Measurements from ENCODE around the gene MAP3K5.

MAP3K5 gene

DNA sequence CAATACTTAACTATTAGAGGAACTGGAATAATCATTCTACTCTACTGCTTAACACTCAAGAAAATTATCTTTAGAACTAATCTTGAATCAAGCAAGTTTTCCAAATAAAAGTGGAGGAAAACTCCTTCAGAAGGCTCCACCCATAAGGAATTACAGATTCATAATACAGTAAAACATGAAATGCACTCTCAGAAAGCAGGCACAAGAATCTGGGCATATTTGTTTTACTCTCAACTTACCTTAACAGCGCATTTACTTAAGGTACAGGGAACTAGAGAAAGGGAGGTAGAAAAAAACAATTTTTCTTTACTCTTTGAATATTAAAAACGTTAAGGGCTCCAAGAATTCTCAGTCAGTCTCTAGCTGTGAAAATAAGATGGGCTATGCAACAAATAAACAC lies 140.3 kb downstream of the MAP3K5 start:
- H3K4me3 ChIP-seq (ENCODE audit: low read depth, low read length) = no peak overlapping the region
- TF ChIP-seq, protein P1, sequence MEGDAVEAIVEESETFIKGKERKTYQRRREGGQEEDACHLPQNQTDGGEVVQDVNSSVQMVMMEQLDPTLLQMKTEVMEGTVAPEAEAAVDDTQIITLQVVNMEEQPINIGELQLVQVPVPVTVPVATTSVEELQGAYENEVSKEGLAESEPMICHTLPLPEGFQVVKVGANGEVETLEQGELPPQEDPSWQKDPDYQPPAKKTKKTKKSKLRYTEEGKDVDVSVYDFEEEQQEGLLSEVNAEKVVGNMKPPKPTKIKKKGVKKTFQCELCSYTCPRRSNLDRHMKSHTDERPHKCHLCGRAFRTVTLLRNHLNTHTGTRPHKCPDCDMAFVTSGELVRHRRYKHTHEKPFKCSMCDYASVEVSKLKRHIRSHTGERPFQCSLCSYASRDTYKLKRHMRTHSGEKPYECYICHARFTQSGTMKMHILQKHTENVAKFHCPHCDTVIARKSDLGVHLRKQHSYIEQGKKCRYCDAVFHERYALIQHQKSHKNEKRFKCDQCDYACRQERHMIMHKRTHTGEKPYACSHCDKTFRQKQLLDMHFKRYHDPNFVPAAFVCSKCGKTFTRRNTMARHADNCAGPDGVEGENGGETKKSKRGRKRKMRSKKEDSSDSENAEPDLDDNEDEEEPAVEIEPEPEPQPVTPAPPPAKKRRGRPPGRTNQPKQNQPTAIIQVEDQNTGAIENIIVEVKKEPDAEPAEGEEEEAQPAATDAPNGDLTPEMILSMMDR (IDR thresholded peaks at IDR 0.05; ENCODE audit: borderline replicate concordance, insufficient read depth, low read depth, low read length) = no peak

DNA sequence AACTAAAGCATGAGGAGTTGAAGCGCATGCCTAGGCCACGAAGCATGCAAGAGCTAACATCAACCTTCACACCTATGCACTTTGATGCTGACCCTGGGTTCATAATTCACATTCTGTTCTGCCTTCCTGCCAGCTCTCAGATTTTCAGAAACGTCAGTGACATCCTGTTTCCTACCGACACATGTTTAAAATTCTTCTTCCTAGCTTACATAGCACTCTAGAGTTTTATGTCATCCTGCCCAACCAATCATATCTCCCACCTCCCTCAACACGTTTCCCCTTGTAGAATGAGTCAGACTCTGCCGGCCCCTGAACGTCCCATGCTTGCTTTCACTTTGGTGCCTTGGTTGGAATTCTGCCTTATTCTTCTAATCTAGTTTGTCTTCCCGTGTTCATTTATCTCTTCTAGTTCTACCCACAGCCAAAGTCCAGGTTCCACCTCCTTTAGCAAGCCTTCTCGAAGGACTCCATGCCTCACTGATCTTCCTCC lies 144.9 kb downstream of the MAP3K5 start:
- TF ChIP-seq, protein P1 (IDR thresholded peaks at IDR 0.05; ENCODE audit: borderline replicate concordance, insufficient read depth, low read depth, low read length) = no peak
- no peak overlapping the region for H3K4me3 ChIP-seq (ENCODE audit: low read depth, low read length)

DNA sequence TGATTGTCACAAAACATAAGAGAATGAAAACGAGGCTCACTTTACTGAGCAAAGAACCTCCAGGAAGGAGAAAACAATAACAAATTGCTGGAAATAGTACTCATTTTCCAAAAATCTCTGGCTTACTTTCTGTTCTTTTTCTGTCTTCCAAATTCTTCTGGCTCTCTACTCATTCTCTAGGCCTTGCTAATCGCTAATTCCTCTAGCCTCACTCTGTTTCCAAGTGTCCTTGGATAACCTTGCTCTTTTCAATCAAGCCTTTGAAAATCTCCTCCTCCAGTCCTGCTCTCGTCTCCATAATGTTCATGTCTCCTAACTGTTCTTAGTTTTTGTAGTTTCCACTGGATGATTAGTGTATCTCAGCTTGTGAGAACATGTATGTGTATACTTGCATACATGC lies 145.9 kb downstream of the MAP3K5 start:
- TF ChIP-seq, protein P1 (IDR thresholded peaks at IDR 0.05; ENCODE audit: borderline replicate concordance, insufficient read depth, low read depth, low read length) = no peak
- no peak overlapping the region for H3K4me3 ChIP-seq (ENCODE audit: low read depth, low read length)

DNA sequence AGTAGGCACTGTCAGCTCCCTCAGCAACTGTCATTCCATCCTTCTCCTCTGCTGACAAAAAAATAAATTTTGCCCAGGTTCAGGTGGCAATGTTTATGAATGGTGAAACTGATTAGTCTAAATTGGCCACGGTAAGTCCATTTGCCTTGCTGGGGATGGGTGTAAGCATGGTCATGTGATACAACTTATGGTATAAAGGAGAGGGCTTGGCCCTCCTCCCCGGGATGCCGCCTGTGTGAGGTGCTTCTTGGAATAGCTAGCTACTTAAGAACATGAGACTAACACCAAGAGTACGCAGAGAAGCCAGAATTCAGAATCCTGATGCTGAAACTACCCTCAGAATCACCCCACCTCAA lies 147.7 kb downstream of the MAP3K5 start:
- H3K4me3 ChIP-seq (ENCODE audit: low read depth, low read length) = no peak overlapping the region
- TF ChIP-seq, protein P1 (IDR thresholded peaks at IDR 0.05; ENCODE audit: borderline replicate concordance, insufficient read depth, low read depth, low read length) = no peak

DNA sequence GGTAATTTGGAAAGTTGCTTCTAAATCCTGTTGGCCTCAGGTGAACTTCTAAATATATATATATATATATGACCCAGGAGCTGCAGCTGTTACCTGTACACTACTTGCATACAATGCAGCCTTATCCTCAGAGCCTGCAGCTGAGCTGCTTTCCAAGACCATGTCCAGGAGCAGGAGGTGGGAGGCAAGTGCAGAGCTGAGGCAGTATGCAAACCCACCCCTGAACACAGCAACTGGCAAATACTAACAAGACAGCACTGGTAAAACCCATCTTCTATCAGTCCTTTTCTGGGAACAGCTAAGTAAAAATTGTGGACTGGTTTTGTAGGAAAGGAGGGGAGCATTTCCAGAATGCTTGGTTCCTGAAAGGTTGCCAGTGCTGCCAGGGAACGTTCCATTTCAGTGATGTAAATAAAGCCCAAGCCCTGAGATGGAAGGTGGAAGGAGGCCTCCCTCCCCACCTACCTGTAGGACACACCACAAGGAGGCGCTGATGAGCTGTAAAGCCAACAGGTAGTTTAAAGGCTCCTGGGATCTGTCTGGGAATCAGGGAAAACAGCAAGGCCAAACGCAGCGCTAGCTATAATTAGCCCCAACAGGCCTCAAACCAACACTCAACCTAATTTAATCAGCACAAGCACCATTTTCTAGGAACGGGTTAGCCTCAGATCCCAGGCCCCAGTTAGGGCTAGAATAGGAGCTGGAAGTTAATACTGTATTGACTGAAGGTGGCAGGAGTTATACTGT lies 148.3 kb downstream of the MAP3K5 start:
- TF ChIP-seq, protein P1 (IDR thresholded peaks at IDR 0.05; ENCODE audit: borderline replicate concordance, insufficient read depth, low read depth, low read length) = peak; percentile 74
- no peak overlapping the region for H3K4me3 ChIP-seq (ENCODE audit: low read depth, low read length)

DNA sequence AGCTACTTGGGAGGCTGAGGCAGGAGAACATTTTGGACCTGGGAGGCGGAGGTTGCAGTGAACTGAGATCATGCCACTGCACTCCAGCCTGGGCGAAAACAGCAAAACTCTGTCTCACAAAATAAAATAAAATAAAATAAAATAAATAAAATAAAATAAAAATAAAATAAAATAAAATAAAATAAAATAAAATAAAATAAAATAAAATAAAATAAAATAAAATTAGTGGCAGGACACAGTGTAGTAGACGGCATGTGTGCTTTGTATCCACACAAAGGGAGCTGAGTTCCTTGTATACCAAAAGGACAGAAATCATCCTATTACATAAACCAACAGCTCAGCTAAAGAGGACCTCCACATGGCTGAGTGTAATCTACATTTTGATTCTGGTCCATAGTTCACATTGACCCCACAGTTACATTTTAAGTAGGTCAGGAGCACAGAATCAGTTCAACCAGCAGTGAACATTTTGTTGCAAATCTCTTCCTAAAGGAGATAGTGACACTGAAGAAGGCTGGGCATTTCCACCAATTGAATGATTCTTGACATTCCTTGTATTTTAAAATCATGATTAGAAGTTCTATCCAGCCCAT lies 150.3 kb downstream of the MAP3K5 start:
- TF ChIP-seq, protein P1 (IDR thresholded peaks at IDR 0.05; ENCODE audit: borderline replicate concordance, insufficient read depth, low read depth, low read length) = no peak
- H3K4me3 ChIP-seq (ENCODE audit: low read depth, low read length) = no peak overlapping the region

DNA sequence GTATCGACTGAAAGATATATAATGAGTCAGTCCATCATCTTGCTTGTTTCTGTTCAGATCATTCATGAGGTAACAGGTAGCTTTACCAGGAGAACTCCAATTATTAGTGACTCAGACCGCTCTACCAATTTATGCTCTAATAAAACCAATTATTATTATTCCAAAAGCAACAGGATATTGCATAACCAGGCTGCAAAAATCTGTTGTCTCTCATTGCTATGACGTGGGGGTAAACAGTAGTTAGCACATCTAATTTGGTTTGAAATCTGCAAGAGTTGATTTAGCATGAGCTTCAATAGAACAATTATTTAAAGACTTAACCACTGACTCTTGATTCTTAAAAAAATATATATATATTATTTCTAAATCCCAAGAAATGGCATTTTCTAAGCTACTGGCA lies 151.1 kb downstream of the MAP3K5 start:
- no peak overlapping the region for H3K4me3 ChIP-seq (ENCODE audit: low read depth, low read length)
- TF ChIP-seq, protein P1 (IDR thresholded peaks at IDR 0.05; ENCODE audit: borderline replicate concordance, insufficient read depth, low read depth, low read length) = no peak

Data from GM12875 (cell line).